ENCODE data around the gene CACYBP.

DNA sequence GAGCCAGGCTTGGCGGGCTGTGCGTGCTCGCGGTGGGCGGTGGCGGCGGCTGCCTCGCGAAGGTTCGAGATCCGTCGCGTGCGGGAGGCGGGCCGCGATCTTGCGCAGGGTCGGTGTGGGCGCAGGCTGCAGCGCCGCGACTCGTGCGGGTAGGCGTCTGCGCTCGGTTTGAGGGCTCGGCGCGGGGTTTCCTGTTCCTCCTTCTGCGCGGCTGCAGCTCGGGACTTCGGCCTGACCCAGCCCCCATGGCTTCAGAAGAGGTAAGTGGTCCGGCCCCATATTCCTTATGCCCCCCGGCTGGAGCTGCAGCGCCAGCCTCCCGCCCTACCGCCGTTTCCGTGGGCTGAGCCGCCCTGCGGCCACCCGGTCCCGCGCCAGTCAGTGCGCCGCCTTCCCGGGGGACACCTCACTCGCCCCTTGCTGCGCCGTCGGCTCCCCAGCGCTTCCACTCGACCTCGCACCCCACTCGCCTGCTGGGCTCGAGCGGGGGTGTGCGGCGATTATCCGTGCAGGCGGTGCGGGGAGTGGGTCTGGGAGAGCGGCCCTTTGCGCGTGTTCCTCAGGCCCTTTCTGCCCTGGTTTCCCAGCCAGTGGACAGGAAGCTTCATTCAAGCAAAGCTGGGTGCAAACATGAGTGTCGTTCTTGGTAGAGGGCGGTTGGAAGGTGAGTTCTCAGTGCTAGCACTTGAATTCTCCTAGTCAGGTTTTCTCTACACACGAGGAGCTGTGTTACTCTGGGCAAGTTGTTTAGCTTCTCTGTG is at the start of gene CACYBP:
- TF ChIP-seq, protein P1, sequence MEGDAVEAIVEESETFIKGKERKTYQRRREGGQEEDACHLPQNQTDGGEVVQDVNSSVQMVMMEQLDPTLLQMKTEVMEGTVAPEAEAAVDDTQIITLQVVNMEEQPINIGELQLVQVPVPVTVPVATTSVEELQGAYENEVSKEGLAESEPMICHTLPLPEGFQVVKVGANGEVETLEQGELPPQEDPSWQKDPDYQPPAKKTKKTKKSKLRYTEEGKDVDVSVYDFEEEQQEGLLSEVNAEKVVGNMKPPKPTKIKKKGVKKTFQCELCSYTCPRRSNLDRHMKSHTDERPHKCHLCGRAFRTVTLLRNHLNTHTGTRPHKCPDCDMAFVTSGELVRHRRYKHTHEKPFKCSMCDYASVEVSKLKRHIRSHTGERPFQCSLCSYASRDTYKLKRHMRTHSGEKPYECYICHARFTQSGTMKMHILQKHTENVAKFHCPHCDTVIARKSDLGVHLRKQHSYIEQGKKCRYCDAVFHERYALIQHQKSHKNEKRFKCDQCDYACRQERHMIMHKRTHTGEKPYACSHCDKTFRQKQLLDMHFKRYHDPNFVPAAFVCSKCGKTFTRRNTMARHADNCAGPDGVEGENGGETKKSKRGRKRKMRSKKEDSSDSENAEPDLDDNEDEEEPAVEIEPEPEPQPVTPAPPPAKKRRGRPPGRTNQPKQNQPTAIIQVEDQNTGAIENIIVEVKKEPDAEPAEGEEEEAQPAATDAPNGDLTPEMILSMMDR (IDR thresholded peaks at IDR 0.05), result no peak
- TF ChIP-seq, protein P2, sequence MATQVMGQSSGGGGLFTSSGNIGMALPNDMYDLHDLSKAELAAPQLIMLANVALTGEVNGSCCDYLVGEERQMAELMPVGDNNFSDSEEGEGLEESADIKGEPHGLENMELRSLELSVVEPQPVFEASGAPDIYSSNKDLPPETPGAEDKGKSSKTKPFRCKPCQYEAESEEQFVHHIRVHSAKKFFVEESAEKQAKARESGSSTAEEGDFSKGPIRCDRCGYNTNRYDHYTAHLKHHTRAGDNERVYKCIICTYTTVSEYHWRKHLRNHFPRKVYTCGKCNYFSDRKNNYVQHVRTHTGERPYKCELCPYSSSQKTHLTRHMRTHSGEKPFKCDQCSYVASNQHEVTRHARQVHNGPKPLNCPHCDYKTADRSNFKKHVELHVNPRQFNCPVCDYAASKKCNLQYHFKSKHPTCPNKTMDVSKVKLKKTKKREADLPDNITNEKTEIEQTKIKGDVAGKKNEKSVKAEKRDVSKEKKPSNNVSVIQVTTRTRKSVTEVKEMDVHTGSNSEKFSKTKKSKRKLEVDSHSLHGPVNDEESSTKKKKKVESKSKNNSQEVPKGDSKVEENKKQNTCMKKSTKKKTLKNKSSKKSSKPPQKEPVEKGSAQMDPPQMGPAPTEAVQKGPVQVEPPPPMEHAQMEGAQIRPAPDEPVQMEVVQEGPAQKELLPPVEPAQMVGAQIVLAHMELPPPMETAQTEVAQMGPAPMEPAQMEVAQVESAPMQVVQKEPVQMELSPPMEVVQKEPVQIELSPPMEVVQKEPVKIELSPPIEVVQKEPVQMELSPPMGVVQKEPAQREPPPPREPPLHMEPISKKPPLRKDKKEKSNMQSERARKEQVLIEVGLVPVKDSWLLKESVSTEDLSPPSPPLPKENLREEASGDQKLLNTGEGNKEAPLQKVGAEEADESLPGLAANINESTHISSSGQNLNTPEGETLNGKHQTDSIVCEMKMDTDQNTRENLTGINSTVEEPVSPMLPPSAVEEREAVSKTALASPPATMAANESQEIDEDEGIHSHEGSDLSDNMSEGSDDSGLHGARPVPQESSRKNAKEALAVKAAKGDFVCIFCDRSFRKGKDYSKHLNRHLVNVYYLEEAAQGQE (IDR thresholded peaks at IDR 0.05), result no peak
- no peak for TF ChIP-seq ZFP36 (IDR thresholded peaks at IDR 0.05; ENCODE audit: borderline replicate concordance, partially characterized antibody)
- TF ChIP-seq MYC (IDR thresholded peaks at IDR 0.05; ENCODE audit: borderline replicate concordance, low read length), result no peak
- TF ChIP-seq POLR2A (IDR thresholded peaks at IDR 0.05; ENCODE audit: low read length), result peak; percentile 95
- TF ChIP-seq EHMT2 (IDR thresholded peaks at IDR 0.05; ENCODE audit: low read depth), result no peak
- no peak for TF ChIP-seq GATA3 (IDR thresholded peaks at IDR 0.05; ENCODE audit: borderline replicate concordance)
- TF ChIP-seq JUNB (IDR thresholded peaks at IDR 0.05), result no peak
- TF ChIP-seq RARB (CRISPR knock-in tag; IDR thresholded peaks at IDR 0.05), result no peak
- TF ChIP-seq RAD21 (conservative IDR thresholded peaks at IDR 0.05 in 1 of 2, IDR thresholded peaks at IDR 0.05 in 1 of 2), result no peak
- TF ChIP-seq, protein P3, sequence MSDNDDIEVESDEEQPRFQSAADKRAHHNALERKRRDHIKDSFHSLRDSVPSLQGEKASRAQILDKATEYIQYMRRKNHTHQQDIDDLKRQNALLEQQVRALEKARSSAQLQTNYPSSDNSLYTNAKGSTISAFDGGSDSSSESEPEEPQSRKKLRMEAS (IDR thresholded peaks at IDR 0.05), result peak; percentile 97

Measured in A549 (cell line).